Fibroblast of the conjunctiva (primary cell): ENCODE results near the gene CTBP2.
A peak's percentile ranks its signal among the peaks of the same experiment; 100 is the strongest.

ENCODE experiments used
- DNase-seq: peaks from one replicate; pipeline ENCODE4 v3.0.0-alpha.2; 2010; ENCODE audit warnings: low read depth

CTBP2 gene

GRCh38 chr10:125010362-125010761, 150.0 kb downstream of the CTBP2 start:
- no peak for DNase-seq

GRCh38 chr10:125009661-125010161, 150.7 kb downstream of the CTBP2 start:
- DNase-seq, result no peak

DNA sequence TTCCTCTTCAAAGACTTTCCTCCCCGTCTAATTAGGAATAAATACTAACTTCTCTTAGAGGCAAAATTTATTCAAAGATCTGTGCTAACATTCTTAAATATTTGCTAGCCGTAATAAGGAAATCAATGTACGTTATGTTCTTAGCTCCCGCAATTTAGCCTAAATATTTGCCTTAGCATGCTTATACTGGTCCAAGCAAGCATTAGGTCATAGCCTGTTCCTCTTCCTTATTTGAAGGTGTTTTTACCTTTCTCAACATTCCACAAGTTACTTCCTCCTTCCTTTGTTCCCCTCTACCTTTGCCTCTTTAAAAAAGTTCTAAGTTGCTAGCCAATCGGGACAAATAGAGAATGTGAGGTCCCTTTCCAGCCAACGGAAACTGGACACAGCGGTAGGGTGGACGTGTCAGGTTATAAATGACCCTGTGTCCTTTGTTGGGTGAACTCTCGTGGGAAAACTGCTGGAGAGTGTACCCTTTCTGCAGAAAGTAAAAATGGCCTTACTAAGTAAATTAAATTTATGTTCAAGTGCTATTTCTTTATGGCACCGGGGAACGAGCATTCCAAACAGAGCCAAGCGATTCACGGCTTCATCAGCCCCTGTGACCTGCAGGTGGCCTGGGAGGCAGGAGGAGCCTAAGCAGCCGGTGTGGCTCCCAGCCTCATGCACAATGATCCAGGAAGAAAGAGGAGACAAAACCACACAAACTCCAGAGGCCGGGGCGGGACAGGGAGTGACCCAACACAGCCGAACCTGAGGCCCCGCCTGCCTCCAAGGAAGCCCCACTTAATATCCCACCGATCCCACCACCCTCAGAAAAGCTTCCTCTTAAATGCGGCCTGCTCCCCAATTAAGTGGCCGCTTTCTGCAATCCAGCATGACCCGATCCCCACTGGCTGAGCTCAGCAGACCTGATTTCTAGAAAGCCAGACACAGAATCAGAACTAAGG, 151.4 kb downstream of the CTBP2 start:
- no peak for DNase-seq

GRCh38 chr10:125007436-125007835, 152.9 kb downstream of the CTBP2 start:
- DNase-seq, result no peak

- peak; percentile 83 for DNase-seq
Observed at GRCh38 chr10:125006921-125007426, 153.4 kb downstream of the CTBP2 start.

- no peak for DNase-seq
Observed at GRCh38 chr10:125006188-125006680, 154.1 kb downstream of the CTBP2 start.

DNA sequence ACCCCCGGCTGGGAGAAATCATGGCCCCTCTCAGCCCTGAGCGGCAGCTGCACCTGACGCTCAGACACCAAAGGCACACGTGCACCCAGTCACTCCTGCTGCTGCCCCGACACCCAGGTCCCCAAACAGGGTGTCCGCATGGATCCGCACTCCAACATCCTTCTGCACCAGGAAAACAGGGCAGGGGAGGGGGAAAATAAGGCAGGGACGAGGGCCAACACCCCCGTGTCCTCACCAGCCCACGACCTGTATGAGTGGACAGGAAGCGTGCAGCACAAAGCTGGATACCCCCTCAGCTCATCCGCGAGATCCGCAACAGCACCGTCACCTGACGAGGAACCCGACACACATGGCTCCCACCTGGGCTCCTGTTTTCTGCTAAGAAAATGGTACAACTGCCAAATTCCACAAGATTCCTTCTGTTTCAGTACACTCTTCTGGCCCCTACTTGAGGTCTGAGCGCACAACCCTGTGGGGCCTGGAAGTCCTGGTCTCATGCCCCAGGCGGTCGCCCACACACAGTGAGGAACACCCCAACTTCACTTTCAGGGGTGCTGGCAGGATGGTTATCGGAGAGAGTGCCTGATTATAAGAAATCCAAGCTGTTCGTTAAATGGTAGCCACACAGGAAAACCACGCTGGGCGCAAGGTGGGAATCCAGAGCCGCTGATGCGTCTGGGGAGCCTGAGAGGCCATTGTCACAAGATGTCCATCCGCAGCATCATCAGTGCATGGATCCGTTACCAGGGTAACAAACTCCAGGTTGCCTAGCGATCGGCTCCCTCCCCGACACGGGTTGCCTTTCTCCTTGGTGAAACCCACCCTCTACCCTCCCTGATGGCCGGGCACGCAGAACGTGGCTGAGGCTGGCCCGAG, 154.8 kb downstream of the CTBP2 start:
- DNase-seq, result no peak

DNA sequence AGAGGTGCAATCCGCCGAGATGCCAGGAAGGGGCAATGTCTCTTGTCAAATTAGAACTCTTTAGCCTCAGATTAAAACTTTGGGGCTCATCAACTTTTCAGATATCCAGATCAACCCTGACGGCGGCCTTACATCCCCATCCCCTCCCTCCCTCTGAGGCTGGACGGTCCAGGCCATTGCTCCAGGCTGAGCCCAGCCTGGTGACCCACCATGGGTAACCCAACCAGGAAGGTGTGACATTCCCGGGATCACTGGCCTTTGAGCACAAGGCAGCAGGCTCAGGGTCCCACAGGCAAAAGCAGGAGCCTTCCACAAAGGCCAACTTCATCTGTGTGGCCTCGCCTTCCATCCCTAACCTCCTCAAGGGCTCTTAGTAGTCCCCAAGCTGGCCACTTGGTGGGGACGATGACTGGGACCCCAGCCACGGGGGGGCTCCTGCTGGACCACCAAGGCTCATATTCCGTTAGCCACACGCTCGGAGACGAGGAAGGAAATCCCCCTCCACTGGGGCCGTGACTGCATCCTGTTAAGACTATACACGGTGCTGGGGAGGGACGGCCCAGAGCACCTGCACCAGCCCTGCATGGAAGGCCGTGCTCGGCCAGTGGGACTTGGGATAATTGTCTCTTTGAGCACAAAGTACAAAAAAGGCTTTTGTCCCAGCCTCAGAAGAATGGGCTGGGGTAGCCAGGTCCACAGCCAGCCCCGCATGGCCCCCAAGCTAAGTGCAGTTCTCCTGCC, 155.6 kb downstream of the CTBP2 start:
- DNase-seq, result no peak

GRCh38 chr10:125003901-125004467, 156.4 kb downstream of the CTBP2 start:
- no peak for DNase-seq

- no peak for DNase-seq
Observed at GRCh38 chr10:125003146-125003900, 157.0 kb downstream of the CTBP2 start.

DNA sequence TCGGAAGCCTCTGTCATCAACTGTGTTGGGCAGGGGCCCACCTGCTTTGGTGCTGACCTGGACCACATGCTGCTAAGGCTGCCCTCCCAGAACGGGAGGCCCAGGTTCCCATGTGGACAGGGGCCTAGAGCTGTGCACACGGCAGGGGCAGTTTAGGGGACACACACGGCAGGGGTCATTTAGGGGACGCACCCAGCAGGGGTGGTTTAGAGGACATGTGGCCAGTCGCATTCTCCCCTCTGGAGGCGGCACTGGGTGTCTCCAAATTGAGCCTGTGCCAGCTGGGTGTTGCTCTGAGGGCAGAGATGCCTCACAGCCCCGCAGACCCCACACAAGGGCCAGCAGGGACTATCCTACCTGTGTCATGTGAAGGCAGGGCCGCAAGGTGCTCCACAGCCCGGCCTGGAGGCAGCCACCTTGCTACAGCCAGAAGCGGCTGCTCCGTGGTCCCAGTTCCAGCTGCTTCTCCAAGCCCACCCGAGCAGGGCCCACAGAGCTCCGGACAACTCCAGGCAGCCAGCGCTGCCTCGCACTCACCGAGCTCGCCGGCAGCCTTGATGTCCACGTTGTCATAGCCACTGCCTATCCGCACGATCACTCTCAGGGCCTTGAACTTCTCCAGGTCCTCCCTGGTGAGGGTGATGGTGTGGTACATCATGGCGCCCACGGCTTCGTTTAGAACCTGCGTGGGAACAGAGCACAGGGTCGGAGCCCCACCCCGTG, 157.8 kb downstream of the CTBP2 start:
- no peak for DNase-seq

- DNase-seq, result no peak
Observed at GRCh38 chr10:125002047-125002422, 158.3 kb downstream of the CTBP2 start.

GRCh38 chr10:125001313-125002046, 158.9 kb downstream of the CTBP2 start:
- no peak for DNase-seq

GRCh38 chr10:125000366-125001312, 159.7 kb downstream of the CTBP2 start:
- no peak for DNase-seq

GRCh38 chr10:124999433-125000365, 160.7 kb downstream of the CTBP2 start:
- DNase-seq, result peak; percentile 68

- DNase-seq, result no peak
Observed at GRCh38 chr10:124998624-124999291, 161.6 kb downstream of the CTBP2 start.
